Activated naive CD8-positive, alpha-beta T cell treated with anti-CD3 and anti-CD28 coated beads, Interleukin-2, amount 10 ng/mL, durations not matched to agents 7 days and 5 days (primary cell): ENCODE data around the gene TNFRSF11A. TPM values are rescaled to one million over a fixed set of nuclear protein-coding genes. Genes with fewer than 3 reads are reported as not detected.

Experiments
- ATAC-seq: fragments of 150-1000 bp; cut with Tn5 transposase; one replicate; pipeline ENCODE4 v1.10.0; 2021; ENCODE audit warnings: low read depth, moderate library complexity
- POLR2A ChIA-PET: fragments of 350-600 bp; sonication (Branson Sonifier 250); formaldehyde crosslinking; loops from one replicate; lab custom pipeline; 2021; ENCODE audit warnings: antibody characterized with exemption; lab: Charles Lee
- DNase-seq: peaks from one replicate; pipeline ENCODE4 v3.0.0; 2021
- H3K27ac Mint-ChIP-seq: one replicate; pipeline ENCODE4 v1.8.0; 2022; ENCODE audit warnings: mild to moderate bottlenecking, mixed read lengths
- H3K27me3 Mint-ChIP-seq: one replicate; pipeline ENCODE4 v1.8.0; 2022; ENCODE audit warnings: mild to moderate bottlenecking, moderate library complexity, mixed read lengths
- H3K36me3 Mint-ChIP-seq: one replicate; pipeline ENCODE4 v1.8.0; 2021; ENCODE audit warnings: mild to moderate bottlenecking, mixed read lengths
- H3K4me1 Mint-ChIP-seq: one replicate; pipeline ENCODE4 v1.8.0; 2021; ENCODE audit warnings: mixed read lengths
- H3K4me3 Mint-ChIP-seq: one replicate; pipeline ENCODE4 v1.8.0; 2022; ENCODE audit warnings: mild to moderate bottlenecking, moderate library complexity, mixed read lengths
- H3K9me3 Mint-ChIP-seq: one replicate; pipeline ENCODE4 v1.8.0; 2021; ENCODE audit warnings: mixed read lengths
- total RNA-seq, 2 experiments: library from RNA; stranded (reverse); gene quantifications; one replicate each; pipeline ENCODE4 v1.2.3, GENCODE V29; 2021

TNFRSF11A gene
- total RNA-seq, 2 experiments from 2014 or later = 7.5 to 8.0 TPM

- Mint-ChIP-seq H3K9me3 (no peaks in the 10 kb centered on the region), H3K4me3 (no peak overlapping the region), H3K27ac (no peak overlapping the region), H3K36me3 (no peaks in the 10 kb centered on the region), H3K4me1 (no peaks in the 10 kb centered on the region), H3K27me3 (peaks cover 21% of the 10 kb centered on the region)
- DNase-seq = no peak
- ATAC-seq = no peak
- POLR2A ChIA-PET = no interaction called here
These were observed 110.4 kb downstream of the TNFRSF11A start for GRCh38 chr18:62435435-62436031.

DNA sequence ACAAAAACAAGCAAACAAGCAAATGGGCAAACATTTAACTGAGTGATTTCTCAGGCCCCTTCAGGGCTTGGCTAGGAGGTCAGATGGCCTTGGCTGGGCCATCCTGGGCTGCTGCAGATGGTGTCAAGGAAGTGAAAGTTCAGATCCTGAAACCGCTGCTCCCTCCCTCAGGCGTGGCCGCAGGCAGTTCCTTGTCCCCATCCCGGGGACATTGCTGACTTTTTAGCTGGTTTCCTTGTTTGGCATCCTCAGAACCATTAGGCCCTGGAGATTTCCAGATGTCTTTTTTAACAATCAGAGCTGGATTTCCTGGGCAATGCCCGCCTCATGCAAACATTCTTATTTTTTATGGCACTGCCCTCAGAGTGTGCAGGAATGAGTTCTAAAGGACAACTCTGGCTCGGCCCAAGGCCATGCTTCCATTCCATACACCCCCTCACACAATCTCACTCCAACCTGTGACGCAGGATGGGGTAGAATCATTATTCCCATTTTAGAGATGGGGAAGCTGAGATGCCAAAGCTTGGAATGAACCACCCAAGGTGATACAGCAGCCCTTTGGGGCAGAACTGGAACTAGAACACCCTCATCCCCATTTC, 111.6 kb downstream of the TNFRSF11A start:
- DNase-seq (no peak), ATAC-seq (no peak)
- H3K36me3 Mint-ChIP-seq = no peaks in the 10 kb centered on the region
- POLR2A ChIA-PET = no interaction called here
- peaks cover 21% of the 10 kb centered on the region for H3K27me3 Mint-ChIP-seq
- no peak overlapping the region for H3K27ac Mint-ChIP-seq
- H3K4me3 Mint-ChIP-seq = no peak overlapping the region
- no peaks in the 10 kb centered on the region for H3K9me3 Mint-ChIP-seq
- no peaks in the 10 kb centered on the region for H3K4me1 Mint-ChIP-seq

- Mint-ChIP-seq H3K9me3 (no peaks in the 10 kb centered on the region), H3K4me1 (no peaks in the 10 kb centered on the region), H3K27me3 (peaks cover 21% of the 10 kb centered on the region), H3K4me3 (no peak overlapping the region), H3K27ac (no peak overlapping the region), H3K36me3 (no peaks in the 10 kb centered on the region)
- no peak for DNase-seq
- POLR2A ChIA-PET = no interaction called here
- ATAC-seq = no peak
These were observed 112.3 kb downstream of the TNFRSF11A start for GRCh38 chr18:62437235-62438017.

GRCh38 chr18:62438018-62438329, 112.9 kb downstream of the TNFRSF11A start:
- ATAC-seq = no peak
- Mint-ChIP-seq H3K4me3 (no peak overlapping the region), H3K9me3 (no peaks in the 10 kb centered on the region), H3K4me1 (no peaks in the 10 kb centered on the region), H3K27me3 (peaks cover 21% of the 10 kb centered on the region), H3K36me3 (no peaks in the 10 kb centered on the region), H3K27ac (no peak overlapping the region)
- POLR2A ChIA-PET = no interaction called here
- no peak for DNase-seq

GRCh38 chr18:62438402-62438801, 113.3 kb downstream of the TNFRSF11A start:
- no peaks in the 10 kb centered on the region for H3K9me3 Mint-ChIP-seq
- POLR2A ChIA-PET = no interaction called here

GRCh38 chr18:62438866-62439265, 113.8 kb downstream of the TNFRSF11A start:
- no peak for ATAC-seq
- no peak overlapping the region for H3K4me3 Mint-ChIP-seq
- no peak for DNase-seq
- H3K4me1 Mint-ChIP-seq = no peaks in the 10 kb centered on the region
- no peaks in the 10 kb centered on the region for H3K9me3 Mint-ChIP-seq
- H3K36me3 Mint-ChIP-seq = no peaks in the 10 kb centered on the region
- H3K27me3 Mint-ChIP-seq = peaks cover 21% of the 10 kb centered on the region
- H3K27ac Mint-ChIP-seq = no peak overlapping the region
- POLR2A ChIA-PET = no interaction called here

More at GRCh38 chr18:62438402-62438801, 113.3 kb downstream of the TNFRSF11A start:
- H3K27me3 Mint-ChIP-seq = peaks cover 21% of the 10 kb centered on the region
- no peak for DNase-seq
- no peaks in the 10 kb centered on the region for H3K4me1 Mint-ChIP-seq
- H3K4me3 Mint-ChIP-seq = no peak overlapping the region
- no peak overlapping the region for H3K27ac Mint-ChIP-seq
- ATAC-seq = no peak
- no peaks in the 10 kb centered on the region for H3K36me3 Mint-ChIP-seq

Other genes starting within 250 kb of the TNFRSF11A start
- 10 to 100 TPM; 25.0 to 28.2 TPM for gene PIGN, start 138.3 kb upstream of the TNFRSF11A start, total RNA-seq
- 10 to 100 TPM; 42.9 to 46.3 TPM for gene RELCH, start 138.1 kb upstream of the TNFRSF11A start, total RNA-seq
- 10 to 100 TPM; 56.8 to 61.7 TPM for gene ZCCHC2, start 197.7 kb downstream of the TNFRSF11A start, total RNA-seq